IPS DF 6.9 (cell line): ENCODE measurements around the gene ADARB1.

Experiments used
- DNase-seq: peaks from one replicate; pipeline ENCODE4 v3.0.0-alpha.2; 2013; ENCODE audit warnings: low read depth, low spot score
- H3K27ac ChIP-seq: one replicate; pipeline ENCODE4 v1.5.1; 2013; ENCODE audit warnings: low read length, control low read depth
- H3K27me3 ChIP-seq: 2 replicates; pipeline ENCODE4 v1.6.1; 2013; ENCODE audit warnings: mild to moderate bottlenecking, low read length; ENCODE audit not compliant: control insufficient read depth, insufficient read depth
- H3K36me3 ChIP-seq: 2 replicates; pipeline ENCODE4 v1.6.1; 2013; ENCODE audit warnings: low read length; ENCODE audit not compliant: control insufficient read depth, insufficient read depth
- H3K4me1 ChIP-seq: 2 replicates; pipeline ENCODE4 v1.6.1; 2013; ENCODE audit warnings: low read length; ENCODE audit not compliant: control insufficient read depth, insufficient read depth
- H3K4me3 ChIP-seq: 2 replicates; pipeline ENCODE4 v1.5.1; 2013; ENCODE audit warnings: mild to moderate bottlenecking, low read length
- H3K9me3 ChIP-seq: 2 replicates; pipeline ENCODE4 v1.6.1; 2013; ENCODE audit warnings: low read length, inconsistent platforms; ENCODE audit not compliant: control insufficient read depth, insufficient read depth
- WGBS: extraction: QIAGEN DNeasy Blood & Tissue Kit; methylation state at CpG from one replicate; pipeline ENCODE4 v1.1.7; 2013; ENCODE audit warnings: mixed read lengths, missing lambda C conversion rate; ENCODE audit not compliant: insufficient read length, insufficient coverage; 5-methylcytosine and 5-hydroxymethylcytosine counted together

The ADARB1 gene

DNA sequence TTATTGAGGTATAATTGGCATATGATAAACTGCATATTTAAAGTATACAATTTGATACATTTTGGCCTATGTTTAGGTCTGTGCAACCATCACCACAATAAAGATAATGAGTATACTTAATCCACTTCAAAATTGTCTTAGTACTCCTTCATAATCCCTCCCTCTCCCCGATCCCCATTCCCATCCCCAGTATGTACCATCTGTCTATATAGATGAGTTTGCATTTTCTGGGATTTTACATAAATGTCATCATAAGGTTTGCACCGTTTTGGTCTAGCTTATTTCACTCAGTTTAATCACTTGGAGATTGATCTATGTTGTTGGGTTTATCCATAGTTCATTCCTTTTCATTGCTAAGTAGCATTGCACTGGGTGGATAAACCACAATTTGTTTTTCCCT lies 139.0 kb downstream of the ADARB1 start:
- Histone ChIP-seq H3K4me3 (no peak overlapping the region), H3K27ac (no peak overlapping the region), H3K9me3 (no peaks in the 10 kb centered on the region), H3K4me1 (no peaks in the 10 kb centered on the region; the same call in 1 of the 2 replicates), H3K27me3 (no peaks in the 10 kb centered on the region), H3K36me3 (no peaks in the 10 kb centered on the region)
- no peak for DNase-seq
- 100% methylated on average over 1 of the region's 2 CpGs for WGBS

- no peak for DNase-seq
- no peak overlapping the region for H3K4me3 ChIP-seq
- no peaks in the 10 kb centered on the region; the same call in 1 of the 2 replicates for H3K4me1 ChIP-seq
- no peaks in the 10 kb centered on the region for H3K36me3 ChIP-seq
- H3K27me3 ChIP-seq: no peaks in the 10 kb centered on the region
- WGBS: no CpG with 5 or more reads among the region's 2 CpGs
- no peak overlapping the region for H3K27ac ChIP-seq
- no peaks in the 10 kb centered on the region for H3K9me3 ChIP-seq
Measured at GRCh38 chr21:45215213-45215612, 140.8 kb downstream of the ADARB1 start.

- no peaks in the 10 kb centered on the region for H3K9me3 ChIP-seq
- DNase-seq: no peak
- no peaks in the 10 kb centered on the region for H3K27me3 ChIP-seq
- no peaks in the 10 kb centered on the region; the same call in 1 of the 2 replicates for H3K4me1 ChIP-seq
- no peak overlapping the region for H3K27ac ChIP-seq
- H3K36me3 ChIP-seq: no peaks in the 10 kb centered on the region
- no CpG with 5 or more reads among the region's 1 CpG for WGBS
- no peak overlapping the region for H3K4me3 ChIP-seq
Measured at GRCh38 chr21:45217010-45217409, 142.6 kb downstream of the ADARB1 start.

GRCh38 chr21:45219517-45219916 lies 145.1 kb downstream of the ADARB1 start:
- no peaks in the 10 kb centered on the region for H3K9me3 ChIP-seq
- DNase-seq: no peak
- no CpG with 5 or more reads among the region's 6 CpGs for WGBS
- H3K36me3 ChIP-seq: no peaks in the 10 kb centered on the region
- no peaks in the 10 kb centered on the region for H3K4me1 ChIP-seq
- H3K4me3 ChIP-seq: no peak overlapping the region
- no peaks in the 10 kb centered on the region for H3K27me3 ChIP-seq
- no peak overlapping the region for H3K27ac ChIP-seq

DNA sequence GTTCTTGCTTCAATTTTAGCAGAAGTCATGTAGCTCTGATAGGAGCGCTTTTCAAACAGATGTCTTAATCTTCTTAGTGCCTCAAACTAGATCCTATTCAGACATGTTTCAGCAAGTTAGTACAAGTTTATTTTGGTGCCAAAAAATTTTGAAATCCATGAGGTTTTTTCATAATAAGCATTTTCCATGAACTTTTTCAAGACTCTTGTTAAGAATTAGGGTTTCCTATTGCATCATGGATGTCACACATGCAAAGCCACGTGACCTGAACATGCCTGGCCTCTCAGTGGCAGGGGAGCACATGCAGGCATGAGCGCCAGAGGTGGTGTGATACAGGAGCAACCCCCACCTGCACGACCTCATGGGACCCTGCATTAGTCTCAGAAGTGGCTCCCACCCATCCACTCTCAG lies 145.7 kb downstream of the ADARB1 start:
- DNase-seq: no peak
- no peak overlapping the region for H3K4me3 ChIP-seq

GRCh38 chr21:45220714-45221490 lies 146.5 kb downstream of the ADARB1 start:
- H3K4me3 ChIP-seq: no peak overlapping the region
- WGBS: no CpG with 5 or more reads among the region's 29 CpGs
- H3K36me3 ChIP-seq: no peaks in the 10 kb centered on the region
- H3K9me3 ChIP-seq: no peaks in the 10 kb centered on the region
- H3K27me3 ChIP-seq: no peaks in the 10 kb centered on the region
- no peak for DNase-seq
- no peak overlapping the region for H3K27ac ChIP-seq
- H3K4me1 ChIP-seq: no peaks in the 10 kb centered on the region

More for the DNA sequence above, 145.7 kb downstream of the ADARB1 start:
- no peaks in the 10 kb centered on the region for H3K36me3 ChIP-seq
- H3K9me3 ChIP-seq: no peaks in the 10 kb centered on the region
- no peaks in the 10 kb centered on the region for H3K4me1 ChIP-seq
- WGBS: no CpG with 5 or more reads among the region's 4 CpGs
- H3K27me3 ChIP-seq: no peaks in the 10 kb centered on the region
- H3K27ac ChIP-seq: no peak overlapping the region

- no peaks in the 10 kb centered on the region for H3K4me1 ChIP-seq
- H3K9me3 ChIP-seq: no peaks in the 10 kb centered on the region
- no CpG with 5 or more reads among the region's 15 CpGs for WGBS
- no peaks in the 10 kb centered on the region for H3K36me3 ChIP-seq
- H3K27ac ChIP-seq: no peak overlapping the region
- H3K27me3 ChIP-seq: no peaks in the 10 kb centered on the region
- H3K4me3 ChIP-seq: no peak overlapping the region
- DNase-seq: no peak
Measured at GRCh38 chr21:45222001-45222400, 147.6 kb downstream of the ADARB1 start.

DNA sequence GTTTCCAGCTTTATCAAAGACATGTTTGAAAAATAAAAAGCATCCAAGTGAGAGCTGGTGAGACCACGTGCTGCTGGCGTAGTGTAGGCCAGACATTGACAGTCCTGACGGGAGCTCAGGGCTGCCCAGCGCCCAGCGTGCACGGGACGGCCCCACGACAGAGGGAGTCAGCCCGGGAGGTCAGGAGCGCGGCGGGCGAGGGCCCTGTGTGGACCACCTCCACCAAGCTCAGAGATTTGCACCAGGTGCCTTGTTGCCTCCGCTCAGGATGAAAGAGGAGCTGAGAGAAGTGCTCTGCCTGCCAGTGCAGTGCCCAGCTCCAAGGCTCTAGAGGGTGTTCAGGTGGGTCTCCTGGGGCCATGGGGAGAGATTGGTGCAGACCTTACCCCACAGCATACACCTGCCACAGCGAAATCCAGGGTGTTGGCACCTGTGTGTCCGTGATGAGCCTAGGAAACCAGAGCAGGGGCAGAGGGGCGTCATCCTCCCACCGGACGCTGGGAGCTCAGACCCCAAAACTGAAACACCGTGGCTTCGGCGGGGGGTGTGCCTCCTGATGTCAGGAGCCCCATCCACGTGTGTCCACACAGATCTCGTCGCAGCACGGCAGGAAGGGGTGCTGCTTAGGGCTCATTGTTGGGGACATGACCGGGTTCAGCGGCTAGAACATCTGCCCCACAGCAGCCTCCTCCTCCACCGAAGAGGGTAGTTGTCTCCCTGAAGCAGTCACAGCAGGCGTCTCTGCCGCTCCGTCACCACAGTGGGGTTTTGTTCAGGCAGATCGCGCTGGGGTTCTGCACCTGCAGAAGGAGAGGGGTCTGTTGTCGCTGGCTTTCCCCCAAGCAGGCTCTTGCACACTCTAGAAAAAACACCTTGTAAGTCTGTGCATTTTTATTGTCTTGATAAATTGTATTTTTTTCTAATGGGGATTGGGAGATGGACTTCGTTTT lies 149.1 kb downstream of the ADARB1 start:
- no peak overlapping the region for H3K4me3 ChIP-seq
- no peaks in the 10 kb centered on the region for H3K9me3 ChIP-seq
- DNase-seq: no peak
- H3K27ac ChIP-seq: no peak overlapping the region
- no peaks in the 10 kb centered on the region for H3K4me1 ChIP-seq
- WGBS: no CpG with 5 or more reads among the region's 36 CpGs
- H3K27me3 ChIP-seq: no peaks in the 10 kb centered on the region
- H3K36me3 ChIP-seq: no peaks in the 10 kb centered on the region

DNA sequence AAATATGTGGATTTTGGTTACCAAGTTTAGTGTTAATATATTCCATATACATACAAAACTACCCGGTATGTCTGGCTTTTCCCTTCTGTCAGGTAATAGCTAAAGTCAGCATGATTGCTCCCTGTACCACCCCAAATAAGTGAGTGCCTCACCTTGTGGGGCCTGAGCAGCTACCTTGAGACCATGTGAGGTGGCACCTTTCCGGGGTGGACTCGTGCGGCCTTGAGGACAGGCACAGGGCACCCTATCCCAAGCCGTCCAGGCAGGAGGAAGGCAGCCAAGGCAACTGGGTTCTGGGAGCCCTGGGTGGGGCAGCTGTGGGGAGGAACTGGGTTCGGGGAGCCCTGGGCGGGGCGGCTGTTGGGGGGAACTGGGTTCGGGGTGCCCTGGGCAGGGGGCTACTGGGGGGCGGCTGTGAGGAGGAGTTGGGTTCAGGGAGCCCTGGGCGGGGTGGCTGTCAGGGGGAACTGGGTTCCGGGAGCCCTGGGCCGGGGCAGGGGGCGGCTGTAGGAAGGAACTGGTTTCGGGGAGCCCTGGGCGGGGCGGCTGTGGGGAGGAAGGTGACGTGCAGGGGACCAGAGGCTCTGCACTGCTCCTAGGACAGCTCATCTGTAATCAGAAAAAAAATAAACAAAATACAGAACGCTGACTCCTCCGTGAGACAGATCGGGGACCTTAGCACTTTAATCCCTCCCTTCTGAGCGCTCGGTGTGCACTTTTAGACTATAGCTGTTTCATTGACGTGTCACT lies 150.0 kb downstream of the ADARB1 start:
- no peak for DNase-seq
- no CpG with 5 or more reads among the region's 24 CpGs for WGBS
- Histone ChIP-seq H3K4me3 (no peak overlapping the region), H3K9me3 (no peaks in the 10 kb centered on the region), H3K27me3 (no peaks in the 10 kb centered on the region), H3K27ac (no peak overlapping the region), H3K4me1 (no peaks in the 10 kb centered on the region), H3K36me3 (no peaks in the 10 kb centered on the region)
